Heart left ventricle (tissue), 16 donors: ENCODE measurements around the gene IL1RAPL1. TPM values are rescaled to one million over a fixed set of nuclear protein-coding genes. Genes with fewer than 3 reads are reported as not detected.

Experiments used
- ATAC-seq, 4 donors: fragments of 200-7000 bp; cut with Tn5 transposase; one replicate each; pipeline ENCODE4 v1.9.1; 2020 to 2022; ENCODE audit warnings: moderate library complexity in 4 of 4, mild to moderate bottlenecking in 3 of 4, moderate number of reproducible peaks in 1 of 4
- DNase-seq, 5 donors: peaks; one replicate each; pipeline ENCODE4 v3.0.0-alpha.2; 2020
- H3K27ac ChIP-seq, 12 donors: fragments of 200-600 bp; sonication (generic) in 4 of 12; one replicate each; pipeline versions ENCODE4 v1.5.0 to v1.8.0; 2016 to 2022; ENCODE audit warnings: mild to moderate bottlenecking in 2 of 12
- H3K27me3 ChIP-seq, 9 donors: fragments of 200-600 bp; sonication (generic) in 2 of 9; one replicate each; pipeline versions ENCODE4 v1.5.1 to v1.8.0; 2016 to 2022; ENCODE audit warnings: mild to moderate bottlenecking in 3 of 9
- H3K36me3 ChIP-seq, 9 donors: fragments of 200-600 bp; sonication (generic) in 2 of 9; one replicate each; pipeline versions ENCODE4 v1.5.0 to v1.8.0; 2018 to 2022; ENCODE audit warnings: mild to moderate bottlenecking in 2 of 9
- H3K4me1 ChIP-seq, 12 donors: fragments of 200-600 bp; sonication (generic) in 4 of 12; one replicate each; pipeline versions ENCODE4 v1.5.0 to v1.8.0; 2016 to 2022; ENCODE audit warnings: mild to moderate bottlenecking in 3 of 12
- H3K4me3 ChIP-seq, 12 donors: fragments of 200-600 bp; sonication (generic) in 4 of 12; one replicate each; pipeline versions ENCODE4 v1.5.0 to v1.8.0; 2017 to 2022; ENCODE audit warnings: mild to moderate bottlenecking in 9 of 12, moderate library complexity in 4 of 12
- H3K9me3 ChIP-seq, 12 donors: fragments of 200-600 bp; sonication (generic) in 4 of 12; one replicate each; pipeline versions ENCODE4 v1.5.0 to v1.8.0; 2016 to 2022; ENCODE audit warnings: mild to moderate bottlenecking in 1 of 12
- POLR2A ChIP-seq, 2 donors: fragments of 450-650 bp; IDR thresholded peaks; one replicate each; pipeline ENCODE4 v1.6.1; 2017; ENCODE audit warnings: antibody characterized with exemption in 2 of 2, mild to moderate bottlenecking in 2 of 2, moderate library complexity in 2 of 2
- WGBS, 4 donors: extraction: QIAGEN DNeasy Blood & Tissue Kit in 2 of 4; methylation state at CpG; one replicate each; pipeline versions ENCODE4 v1.1.5 to v1.1.7; 2013 to 2018; 5-methylcytosine and 5-hydroxymethylcytosine counted together
- intact Hi-C, 10 donors: fragments of 100-400 bp; cut with DNase I; formaldehyde crosslinking; loops; one replicate each; pipeline versions ENCODE4 v1.11.1 to v1.14.2; 2022
- polyA plus RNA-seq, 2 donors: library from polyadenylated mRNA; stranded (reverse); fragments of 200-250 nt; gene quantifications; one replicate each; pipeline ENCODE4 v1.2.3, GENCODE V29; 2013
- total RNA-seq, 9 donors: library from RNA; depleted of rRNA in 2 of 9; stranded (reverse); fragments of >200 nt in 2 of 9; fragmentation: NEBNext Ultra II Directional in 3 of 9; extraction: Animal tissue kit (Norgen Biotek cat#: 25700) in 3 of 9; gene quantifications; one replicate each; pipeline versions ENCODE4 v1.1.0 to v1.2.4, GENCODE V29; 2016 to 2023
- TF ChIP-seq, protein P1 (sequence below), 12 donors: fragments of 200-600 bp; sonication (generic) in 4 of 12; IDR thresholded peaks; one replicate each; pipeline versions ENCODE4 v1.5.0 to v1.8.0; 2018 to 2022; ENCODE audit warnings: antibody characterized with exemption in 12 of 12, mild to moderate bottlenecking in 5 of 12
- donor health status: ischemic (EF 13 %, LVEDD 7.1; RV severe dilation, severe dysfunction).
- donor health status: healthy with polysubstance abuse.
- donor health status: DM: no; HTN: yes; CAD: no.
- donor health status: DM: no; HTN: no; CAD: no.
- donor health status: ischemic (EF 25% LVEDD 6.9; RV normal size, moderate dysfunction).
- donor health status: ischemic (EF 25% LVEDD 5.7; RV mildly dilated, moderate dysfunction).
- donor health status: healthy.
- donor health status: DM: yes; HTN: yes; CAD: no.
- donor health status: ischemic (EF 35%, LVEDD 5.7; RV mildly dilated, moderate dysfunction).
- donor health status: nonischemic (EF 11% LVEDD 7.7; RV severe dilation, severe dysfunction).
- donor health status: DM: yes; HTN: yes; CAD: no.
- donor health status: PGD.
- donor health status: ischemic (EF 29% LVEDD 5.4; RV normal size, mild dysfunction).
- donor health status: nonischemic (EF 23%, LVEDD 6.1; RV moderate dilation, normal function).

Gene IL1RAPL1
- total and polyA plus RNA-seq, 11 donors, result 0.42 to 4.7 (median 2.3) TPM

DNA sequence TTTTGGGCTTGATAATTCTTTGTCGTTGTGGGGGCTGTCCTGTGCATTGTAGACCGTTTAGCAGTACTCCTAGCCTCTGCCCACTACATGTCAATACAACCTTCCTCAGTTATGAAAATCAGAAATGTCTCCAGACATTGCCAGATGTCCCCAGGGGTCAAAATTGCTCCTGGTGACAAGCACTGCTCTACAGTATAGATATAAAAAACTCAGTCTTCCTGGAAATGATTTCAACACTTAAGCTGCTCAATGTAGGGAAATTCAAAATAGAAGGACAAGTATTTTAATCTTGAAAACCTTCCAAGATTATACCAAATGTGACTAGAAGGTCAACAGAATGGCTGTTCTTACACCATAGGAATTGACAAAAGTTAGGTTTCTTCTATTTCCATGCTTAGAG lies 1339.4 kb downstream of the IL1RAPL1 start:
- Histone ChIP-seq H3K36me3 (no peaks in the 10 kb centered on the region), H3K27me3 (no peaks in the 10 kb centered on the region), H3K4me1 (peaks cover 0 to 3% (median 0%) of the 10 kb centered on the region in 12 donors), H3K27ac (no peak overlapping the region), H3K4me3 (no peak overlapping the region), H3K9me3 (no peaks in the 10 kb centered on the region)
- 8 to 22% (median 17%) methylated on average over 2 of the region's 2 CpGs for WGBS, 4 donors
- TF ChIP-seq POLR2A (IDR thresholded peaks at IDR 0.05), result no peak
- TF ChIP-seq, protein P1, sequence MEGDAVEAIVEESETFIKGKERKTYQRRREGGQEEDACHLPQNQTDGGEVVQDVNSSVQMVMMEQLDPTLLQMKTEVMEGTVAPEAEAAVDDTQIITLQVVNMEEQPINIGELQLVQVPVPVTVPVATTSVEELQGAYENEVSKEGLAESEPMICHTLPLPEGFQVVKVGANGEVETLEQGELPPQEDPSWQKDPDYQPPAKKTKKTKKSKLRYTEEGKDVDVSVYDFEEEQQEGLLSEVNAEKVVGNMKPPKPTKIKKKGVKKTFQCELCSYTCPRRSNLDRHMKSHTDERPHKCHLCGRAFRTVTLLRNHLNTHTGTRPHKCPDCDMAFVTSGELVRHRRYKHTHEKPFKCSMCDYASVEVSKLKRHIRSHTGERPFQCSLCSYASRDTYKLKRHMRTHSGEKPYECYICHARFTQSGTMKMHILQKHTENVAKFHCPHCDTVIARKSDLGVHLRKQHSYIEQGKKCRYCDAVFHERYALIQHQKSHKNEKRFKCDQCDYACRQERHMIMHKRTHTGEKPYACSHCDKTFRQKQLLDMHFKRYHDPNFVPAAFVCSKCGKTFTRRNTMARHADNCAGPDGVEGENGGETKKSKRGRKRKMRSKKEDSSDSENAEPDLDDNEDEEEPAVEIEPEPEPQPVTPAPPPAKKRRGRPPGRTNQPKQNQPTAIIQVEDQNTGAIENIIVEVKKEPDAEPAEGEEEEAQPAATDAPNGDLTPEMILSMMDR (IDR thresholded peaks at IDR 0.05), result no peak
- peak in 1 of 4 donors; percentile 60 for ATAC-seq
- DNase-seq, result no peak
- intact Hi-C loops, result no loop called here

DNA sequence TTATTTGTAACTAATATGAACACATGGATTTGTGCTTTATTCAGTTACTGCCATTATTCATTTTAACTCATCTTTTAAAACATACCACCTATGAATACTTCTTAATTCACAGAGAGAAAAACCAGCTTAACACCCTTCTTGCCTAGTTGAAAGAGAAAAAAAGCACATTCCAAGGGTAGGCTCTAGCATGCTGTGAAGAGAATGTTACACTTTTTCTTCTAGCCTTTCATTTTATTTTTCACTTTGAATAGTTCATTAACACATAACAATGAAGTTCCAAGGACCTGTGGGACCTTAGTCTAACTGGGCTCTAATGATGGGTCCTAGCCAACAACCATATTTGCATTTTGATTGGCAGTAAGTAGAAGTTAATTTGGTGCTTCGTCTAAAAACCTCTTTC lies 1348.2 kb downstream of the IL1RAPL1 start:
- no peaks in the 10 kb centered on the region for H3K9me3 ChIP-seq
- no peak for DNase-seq
- no peaks in the 10 kb centered on the region for H3K27me3 ChIP-seq
- H3K36me3 ChIP-seq, result no peaks in the 10 kb centered on the region
- intact Hi-C loops, result no loop called here
- H3K27ac ChIP-seq, result no peak overlapping the region
- H3K4me3 ChIP-seq, result no peak overlapping the region
- WGBS, 4 donors, result 31 to 77% (median 60%) methylated on average over 1 of the region's 1 CpG
- no peak for ATAC-seq
- TF ChIP-seq, protein P1 (IDR thresholded peaks at IDR 0.05), result no peak
- no peak for TF ChIP-seq POLR2A (IDR thresholded peaks at IDR 0.05)
- H3K4me1 ChIP-seq, result no peaks in the 10 kb centered on the region

DNA sequence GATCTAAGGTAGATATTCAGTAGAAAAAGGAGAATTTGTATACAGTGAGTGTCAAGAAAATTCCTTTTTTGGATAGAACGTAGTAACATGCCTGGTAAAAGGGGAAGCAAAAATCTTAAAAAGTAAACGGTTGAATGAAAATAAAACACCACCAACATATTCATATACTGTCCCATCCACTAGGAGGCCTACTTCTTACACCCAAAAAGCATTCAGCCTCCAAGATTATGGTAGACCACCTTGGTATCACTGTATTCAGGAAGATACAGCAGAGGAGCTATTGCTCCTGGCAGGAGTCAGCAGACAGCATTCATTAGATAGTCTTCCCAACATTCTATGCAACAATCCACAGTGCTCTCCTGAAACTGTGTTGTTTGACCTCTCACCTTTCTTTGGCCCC lies 1353.5 kb downstream of the IL1RAPL1 start:
- H3K27me3 ChIP-seq, result no peaks in the 10 kb centered on the region
- TF ChIP-seq, protein P1 (IDR thresholded peaks at IDR 0.05), result no peak
- TF ChIP-seq POLR2A (IDR thresholded peaks at IDR 0.05), result no peak
- 69 to 86% (median 76%) methylated on average over 2 of the region's 2 CpGs for WGBS, 4 donors
- H3K36me3 ChIP-seq, result no peaks in the 10 kb centered on the region
- DNase-seq (no peak), ATAC-seq (no peak)
- H3K4me1 ChIP-seq, result no peaks in the 10 kb centered on the region
- no peak overlapping the region for H3K27ac ChIP-seq
- intact Hi-C loops, result no loop called here
- H3K4me3 ChIP-seq, result no peak overlapping the region
- H3K9me3 ChIP-seq, result no peaks in the 10 kb centered on the region

DNA sequence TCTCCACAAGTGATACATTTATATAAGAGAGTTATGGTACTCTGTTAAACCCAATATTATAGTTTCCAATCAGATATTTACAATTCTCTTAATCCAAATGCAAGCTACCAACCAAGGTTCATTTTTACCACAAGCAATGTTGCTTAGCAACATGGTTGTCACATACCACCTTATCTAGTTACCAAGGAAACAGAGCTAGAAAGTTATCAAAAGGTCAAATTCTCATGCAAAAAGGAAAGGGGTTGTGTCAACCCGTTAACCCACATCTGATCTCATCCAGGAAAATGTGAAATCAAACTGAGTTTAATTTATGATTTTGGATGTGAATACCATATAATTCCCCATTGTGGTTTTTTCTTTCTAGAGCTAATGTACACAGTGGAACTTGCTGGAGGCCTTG lies 1354.0 kb downstream of the IL1RAPL1 start:
- H3K4me3 ChIP-seq, result no peak overlapping the region
- H3K9me3 ChIP-seq, result no peaks in the 10 kb centered on the region
- no peaks in the 10 kb centered on the region for H3K4me1 ChIP-seq
- no peaks in the 10 kb centered on the region for H3K36me3 ChIP-seq
- no peak for DNase-seq
- H3K27me3 ChIP-seq, result no peaks in the 10 kb centered on the region
- 7 to 19% (median 10%) methylated on average over 1 of the region's 1 CpG for WGBS, 4 donors
- no peak overlapping the region for H3K27ac ChIP-seq
- ATAC-seq, result no peak
- intact Hi-C loops, result no loop called here
- TF ChIP-seq, protein P1 (IDR thresholded peaks at IDR 0.05), result no peak
- no peak for TF ChIP-seq POLR2A (IDR thresholded peaks at IDR 0.05)
